Loucy (cell line): ENCODE results near the gene EIF1.

Source experiments
- CTCF ChIP-seq: fragments of 200-600 bp; sonication (generic); conservative IDR thresholded peaks from 2 replicates; pipeline ENCODE4 v1.5.1; 2014; ENCODE audit warnings: mild to moderate bottlenecking, antibody characterized with exemption, low read length
- EZH2phosphoT487 ChIP-seq: fragments of 200-600 bp; IDR thresholded peaks from 2 replicates; pipeline ENCODE4 v1.6.1; 2018; ENCODE audit warnings: antibody characterized with exemption, mild to moderate bottlenecking, moderate library complexity, borderline replicate concordance

DNA sequence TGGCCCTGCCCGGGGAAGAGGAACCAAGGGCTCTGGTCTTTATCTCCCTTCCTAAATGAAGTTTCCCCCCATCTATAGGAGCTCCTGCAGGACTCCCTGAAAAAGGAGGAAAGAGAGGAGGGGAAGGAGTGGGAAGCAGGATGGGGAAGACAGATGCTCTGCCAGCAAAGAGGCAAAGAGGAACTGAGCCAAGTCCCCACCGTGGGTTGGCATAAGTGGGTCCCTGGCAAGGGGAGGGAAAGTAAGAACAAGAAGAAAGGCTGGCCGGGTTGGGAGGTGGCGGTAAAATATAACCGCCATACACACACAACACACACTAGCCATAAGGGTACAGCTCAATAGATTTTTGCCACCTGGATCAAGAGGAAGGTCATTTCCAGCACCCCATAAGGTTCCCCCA is 6.1 kb upstream of the EIF1 start:
- no peak for TF ChIP-seq CTCF
- no peak for TF ChIP-seq EZH2phosphoT487
